Measurements from ENCODE around the gene PNCK. TPM values are rescaled to one million over a fixed set of nuclear protein-coding genes. Genes with fewer than 3 reads are reported as not detected.

Gene PNCK
- total and polyA plus RNA-seq, 2 of the 13 experiments (the other 11 are each of a cell fraction or from before 2014, with no cell fraction given), result 33.1 TPM; not detected in 1

DNA sequence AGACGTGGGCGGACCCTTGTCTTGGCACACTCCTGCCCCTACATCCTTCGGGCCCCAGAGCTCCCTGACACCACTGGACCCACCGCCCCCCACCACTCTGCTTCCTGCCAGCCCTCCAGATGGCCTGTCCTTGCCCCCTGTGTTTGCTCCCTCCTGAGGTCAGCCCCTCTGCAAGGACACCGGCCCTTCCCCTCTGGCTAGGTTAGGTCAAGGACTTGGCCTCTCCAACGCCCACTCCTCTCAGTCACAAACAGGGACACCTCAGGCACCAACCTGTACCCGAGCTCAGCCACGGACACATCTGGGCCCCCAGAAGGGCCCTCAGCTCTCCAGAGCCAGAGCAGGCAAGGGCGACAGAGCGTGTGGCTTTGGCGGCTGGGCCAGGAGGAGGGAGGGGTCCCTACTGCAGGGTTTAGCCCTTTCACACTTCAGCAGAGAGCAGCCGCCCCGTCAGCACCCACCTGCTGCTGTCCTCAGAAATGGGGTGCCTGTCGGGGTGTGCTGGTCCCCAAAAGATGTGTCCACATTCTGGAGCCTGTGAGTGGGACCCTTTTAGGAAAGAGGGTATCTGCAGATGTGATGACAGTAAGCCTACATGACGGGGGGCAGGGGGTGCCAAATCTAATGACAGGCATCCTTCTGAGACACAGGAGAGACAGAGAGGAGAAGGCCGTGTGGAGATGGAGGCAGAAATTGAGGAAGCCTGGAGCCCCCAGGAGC, 50.1 kb downstream of the PNCK start (continued):
- TF ChIP-seq BCLAF1 (IDR thresholded peaks at IDR 0.05), result no peak
- TF ChIP-seq, protein P1, sequence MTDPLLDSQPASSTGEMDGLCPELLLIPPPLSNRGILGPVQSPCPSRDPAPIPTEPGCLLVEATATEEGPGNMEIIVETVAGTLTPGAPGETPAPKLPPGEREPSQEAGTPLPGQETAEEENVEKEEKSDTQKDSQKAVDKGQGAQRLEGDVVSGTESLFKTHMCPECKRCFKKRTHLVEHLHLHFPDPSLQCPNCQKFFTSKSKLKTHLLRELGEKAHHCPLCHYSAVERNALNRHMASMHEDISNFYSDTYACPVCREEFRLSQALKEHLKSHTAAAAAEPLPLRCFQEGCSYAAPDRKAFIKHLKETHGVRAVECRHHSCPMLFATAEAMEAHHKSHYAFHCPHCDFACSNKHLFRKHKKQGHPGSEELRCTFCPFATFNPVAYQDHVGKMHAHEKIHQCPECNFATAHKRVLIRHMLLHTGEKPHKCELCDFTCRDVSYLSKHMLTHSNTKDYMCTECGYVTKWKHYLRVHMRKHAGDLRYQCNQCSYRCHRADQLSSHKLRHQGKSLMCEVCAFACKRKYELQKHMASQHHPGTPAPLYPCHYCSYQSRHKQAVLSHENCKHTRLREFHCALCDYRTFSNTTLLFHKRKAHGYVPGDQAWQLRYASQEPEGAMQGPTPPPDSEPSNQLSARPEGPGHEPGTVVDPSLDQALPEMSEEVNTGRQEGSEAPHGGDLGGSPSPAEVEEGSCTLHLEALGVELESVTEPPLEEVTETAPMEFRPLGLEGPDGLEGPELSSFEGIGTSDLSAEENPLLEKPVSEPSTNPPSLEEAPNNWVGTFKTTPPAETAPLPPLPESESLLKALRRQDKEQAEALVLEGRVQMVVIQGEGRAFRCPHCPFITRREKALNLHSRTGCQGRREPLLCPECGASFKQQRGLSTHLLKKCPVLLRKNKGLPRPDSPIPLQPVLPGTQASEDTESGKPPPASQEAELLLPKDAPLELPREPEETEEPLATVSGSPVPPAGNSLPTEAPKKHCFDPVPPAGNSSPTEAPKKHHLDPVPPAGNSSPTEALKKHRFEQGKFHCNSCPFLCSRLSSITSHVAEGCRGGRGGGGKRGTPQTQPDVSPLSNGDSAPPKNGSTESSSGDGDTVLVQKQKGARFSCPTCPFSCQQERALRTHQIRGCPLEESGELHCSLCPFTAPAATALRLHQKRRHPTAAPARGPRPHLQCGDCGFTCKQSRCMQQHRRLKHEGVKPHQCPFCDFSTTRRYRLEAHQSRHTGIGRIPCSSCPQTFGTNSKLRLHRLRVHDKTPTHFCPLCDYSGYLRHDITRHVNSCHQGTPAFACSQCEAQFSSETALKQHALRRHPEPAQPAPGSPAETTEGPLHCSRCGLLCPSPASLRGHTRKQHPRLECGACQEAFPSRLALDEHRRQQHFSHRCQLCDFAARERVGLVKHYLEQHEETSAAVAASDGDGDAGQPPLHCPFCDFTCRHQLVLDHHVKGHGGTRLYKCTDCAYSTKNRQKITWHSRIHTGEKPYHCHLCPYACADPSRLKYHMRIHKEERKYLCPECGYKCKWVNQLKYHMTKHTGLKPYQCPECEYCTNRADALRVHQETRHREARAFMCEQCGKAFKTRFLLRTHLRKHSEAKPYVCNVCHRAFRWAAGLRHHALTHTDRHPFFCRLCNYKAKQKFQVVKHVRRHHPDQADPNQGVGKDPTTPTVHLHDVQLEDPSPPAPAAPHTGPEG (CRISPR knock-in tag; IDR thresholded peaks at IDR 0.05), result no peak
- TF ChIP-seq SNRNP70 (IDR thresholded peaks at IDR 0.05; ENCODE audit: low read depth, low read length), result no peak
- TF ChIP-seq SMARCE1 (IDR thresholded peaks at IDR 0.05; ENCODE audit: borderline replicate concordance), result no peak
- TF ChIP-seq, protein P2, sequence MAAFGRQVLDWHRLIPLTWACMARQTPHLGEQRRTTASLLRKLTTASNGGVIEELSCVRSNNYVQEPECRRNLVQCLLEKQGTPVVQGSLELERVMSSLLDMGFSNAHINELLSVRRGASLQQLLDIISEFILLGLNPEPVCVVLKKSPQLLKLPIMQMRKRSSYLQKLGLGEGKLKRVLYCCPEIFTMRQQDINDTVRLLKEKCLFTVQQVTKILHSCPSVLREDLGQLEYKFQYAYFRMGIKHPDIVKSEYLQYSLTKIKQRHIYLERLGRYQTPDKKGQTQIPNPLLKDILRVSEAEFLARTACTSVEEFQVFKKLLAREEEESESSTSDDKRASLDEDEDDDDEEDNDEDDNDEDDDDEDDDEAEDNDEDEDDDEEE (CRISPR knock-in tag; IDR thresholded peaks at IDR 0.05), result no peak
- no peak for TF ChIP-seq IRF9 (CRISPR knock-in tag; IDR thresholded peaks at IDR 0.05; ENCODE audit: borderline replicate concordance)
- TF ChIP-seq ZNF737 (CRISPR knock-in tag; IDR thresholded peaks at IDR 0.05; ENCODE audit: borderline replicate concordance), result no peak
- TF ChIP-seq, protein P3, sequence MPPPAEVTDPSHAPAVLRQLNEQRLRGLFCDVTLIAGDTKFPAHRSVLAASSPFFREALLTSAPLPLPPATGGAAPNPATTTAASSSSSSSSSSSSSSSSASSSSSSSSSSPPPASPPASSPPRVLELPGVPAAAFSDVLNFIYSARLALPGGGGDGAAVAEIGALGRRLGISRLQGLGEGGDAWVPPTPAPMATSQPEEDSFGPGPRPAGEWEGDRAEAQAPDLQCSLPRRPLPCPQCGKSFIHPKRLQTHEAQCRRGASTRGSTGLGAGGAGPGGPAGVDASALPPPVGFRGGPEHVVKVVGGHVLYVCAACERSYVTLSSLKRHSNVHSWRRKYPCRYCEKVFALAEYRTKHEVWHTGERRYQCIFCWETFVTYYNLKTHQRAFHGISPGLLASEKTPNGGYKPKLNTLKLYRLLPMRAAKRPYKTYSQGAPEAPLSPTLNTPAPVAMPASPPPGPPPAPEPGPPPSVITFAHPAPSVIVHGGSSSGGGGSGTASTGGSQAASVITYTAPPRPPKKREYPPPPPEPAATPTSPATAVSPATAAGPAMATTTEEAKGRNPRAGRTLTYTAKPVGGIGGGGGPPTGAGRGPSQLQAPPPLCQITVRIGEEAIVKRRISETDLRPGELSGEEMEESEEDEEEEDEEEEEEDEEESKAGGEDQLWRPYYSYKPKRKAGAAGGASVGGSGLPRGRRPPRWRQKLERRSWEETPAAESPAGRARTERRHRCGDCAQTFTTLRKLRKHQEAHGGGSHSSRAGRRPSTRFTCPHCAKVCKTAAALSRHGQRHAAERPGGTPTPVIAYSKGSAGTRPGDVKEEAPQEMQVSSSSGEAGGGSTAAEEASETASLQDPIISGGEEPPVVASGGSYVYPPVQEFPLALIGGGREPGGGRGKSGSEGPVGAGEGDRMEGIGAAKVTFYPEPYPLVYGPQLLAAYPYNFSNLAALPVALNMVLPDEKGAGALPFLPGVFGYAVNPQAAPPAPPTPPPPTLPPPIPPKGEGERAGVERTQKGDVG (CRISPR knock-in tag; IDR thresholded peaks at IDR 0.05; ENCODE audit: borderline replicate concordance), result no peak
- no peak for TF ChIP-seq HNRNPK (IDR thresholded peaks at IDR 0.05; ENCODE audit: low read depth, low read length, poor library complexity, severe bottlenecking)
- no peak for TF ChIP-seq RBM22 (optimal IDR thresholded peaks at IDR 0.05; ENCODE audit: low read length)
- no peak for TF ChIP-seq PBX2 (CRISPR knock-in tag; IDR thresholded peaks at IDR 0.05)
- no peak for TF ChIP-seq CREB1 (IDR thresholded peaks at IDR 0.05)
- TF ChIP-seq CREB1 (CRISPR knock-in tag; IDR thresholded peaks at IDR 0.05), result no peak

Measured in HepG2 (cell line).